Ammon's horn (tissue), 1 donor: ENCODE results near the gene SLC25A43.

Experiments used
- DNase-seq: peaks from one replicate; pipeline ENCODE4 v3.0.0-alpha.2; 2016; ENCODE audit warnings: low spot score

SLC25A43 gene

DNA sequence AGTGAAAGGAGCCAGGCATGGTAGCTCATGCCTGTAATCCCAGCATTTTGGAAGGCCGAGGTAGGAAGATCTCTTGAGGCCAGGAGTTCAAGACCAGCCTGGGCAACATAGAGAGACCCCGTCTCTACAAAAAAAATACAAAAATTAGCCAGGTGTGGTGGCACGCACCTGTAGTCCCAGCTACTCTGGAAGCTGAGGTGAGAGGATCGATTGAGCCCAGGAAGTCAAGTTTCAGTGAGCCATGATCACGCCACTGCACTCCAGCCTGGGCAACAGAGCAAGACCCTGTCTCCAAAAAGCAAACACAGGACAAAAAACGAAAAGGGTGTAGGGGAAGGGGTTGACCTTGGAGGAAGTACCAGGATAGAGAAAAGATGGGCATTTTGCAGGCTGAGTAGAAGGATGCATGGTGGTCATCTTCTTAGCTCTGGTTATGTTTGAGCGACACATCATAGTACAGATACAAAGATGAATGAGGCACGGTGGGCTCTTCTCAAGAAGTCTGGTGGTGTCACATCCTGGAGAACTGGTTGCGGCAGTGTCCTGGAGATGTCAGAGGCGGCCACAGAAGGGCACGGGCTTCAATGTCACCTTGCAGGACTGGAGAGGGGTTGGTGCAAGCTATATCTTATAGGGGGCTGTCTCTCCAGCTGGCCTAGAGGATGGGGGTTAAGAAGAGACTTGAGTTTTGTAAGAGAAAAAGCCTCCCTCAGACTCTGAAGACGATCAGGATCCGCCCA lies 101.1 kb downstream of the SLC25A43 start:
- no peak for DNase-seq

DNA sequence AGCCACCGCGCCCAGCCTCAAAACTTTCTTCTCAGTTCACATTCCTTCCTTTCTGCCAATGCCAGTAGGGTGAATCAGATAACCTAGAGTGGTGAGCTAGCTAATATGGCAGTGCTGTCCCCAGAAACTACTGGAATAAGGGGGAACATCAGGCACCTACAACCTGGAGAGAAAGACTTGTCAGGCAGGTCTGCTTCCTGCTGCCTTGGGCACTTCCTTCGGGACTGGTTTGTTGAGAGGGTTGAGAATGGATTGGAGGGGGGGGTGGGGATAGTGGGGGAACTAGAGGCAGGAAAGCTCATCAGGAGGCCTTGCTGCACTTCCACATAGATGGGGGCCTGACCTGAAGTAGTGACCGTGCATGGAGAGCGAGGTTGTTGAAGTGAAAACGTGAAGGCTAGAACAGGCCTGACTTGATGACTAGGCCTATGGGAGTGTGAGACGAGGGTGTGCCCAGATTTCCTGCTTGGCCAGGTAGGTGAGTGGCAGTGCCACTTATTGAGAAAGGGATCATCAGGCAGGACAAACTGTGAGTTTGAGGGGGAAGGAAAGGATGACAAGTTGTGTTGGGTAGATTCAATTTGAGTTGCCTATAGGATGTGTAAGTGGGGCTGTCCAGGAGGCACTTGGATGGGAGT lies 102.5 kb downstream of the SLC25A43 start:
- DNase-seq: no peak

- peak; percentile 9 for DNase-seq
Observed at GRCh38 chrX:119502727-119503483, 103.8 kb downstream of the SLC25A43 start.

DNA sequence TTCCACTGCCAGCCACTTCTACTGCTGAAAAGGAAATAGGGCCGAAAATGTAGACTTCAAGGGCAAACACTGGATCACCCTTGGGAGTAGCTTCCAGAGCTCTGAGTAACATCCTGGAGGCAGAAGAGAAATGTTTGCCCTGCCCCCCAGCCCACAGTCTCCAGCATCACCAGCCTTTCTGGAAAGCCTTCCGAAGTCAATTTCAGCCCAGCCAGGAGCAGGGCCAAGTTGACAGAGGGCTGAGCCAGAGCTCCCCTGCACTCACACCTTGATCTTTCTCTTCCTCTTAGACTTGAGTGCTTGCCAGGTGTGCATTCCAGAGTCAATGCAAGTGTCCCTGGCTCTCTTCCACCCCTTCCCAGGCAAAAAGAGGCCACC lies 104.3 kb downstream of the SLC25A43 start:
- DNase-seq: no peak
